K562 (cell line): ENCODE results near the gene FKBP7. TPM values are rescaled to one million over a fixed set of nuclear protein-coding genes. Genes with fewer than 3 reads are reported as not detected.

ENCODE experiments used
- AFF4 ChIP-seq: sonication (generic); formaldehyde crosslinking; IDR thresholded peaks from 2 replicates; pipeline ENCODE4 v1.8.0; 2023; ENCODE audit warnings: mild to moderate bottlenecking, missing genetic modification reagents
- CBX5 ChIP-seq: IDR thresholded peaks from 2 replicates; pipeline ENCODE4 v1.6.1; 2014; ENCODE audit warnings: low read depth, borderline replicate concordance
- CC2D1A ChIP-seq: fragments of 450-650 bp; IDR thresholded peaks from 2 replicates; pipeline ENCODE4 v1.6.1; 2017; ENCODE audit warnings: mild to moderate bottlenecking
- EHMT2 ChIP-seq: fragments of 450-650 bp; IDR thresholded peaks from 2 replicates; pipeline ENCODE4 v1.6.1; 2018; ENCODE audit warnings: antibody characterized with exemption
- EP300 ChIP-seq: IDR thresholded peaks from 2 replicates; pipeline ENCODE4 v1.6.1; 2012; ENCODE audit warnings: low read length, improper control_type of control experiment
- ETV5 ChIP-seq: sonication (generic); formaldehyde crosslinking; IDR thresholded peaks from 2 replicates; pipeline ENCODE4 v1.4.0; 2020; ENCODE audit warnings: low read depth, mild to moderate bottlenecking, missing genetic modification reagents
- GTF2E2 ChIP-seq: fragments of 200-800 bp; sonication (Bioruptor generic); IDR thresholded peaks from 2 replicates; pipeline ENCODE4 v1.6.1; 2016; ENCODE audit warnings: missing genetic modification characterization, missing compliant biosample characterization
- GTF2F1 ChIP-seq: IDR thresholded peaks from 2 replicates; pipeline ENCODE4 v1.6.1; 2011; ENCODE audit warnings: low read depth, low read length, improper control_type of control experiment
- KLF13 ChIP-seq: fragments of 450-650 bp; IDR thresholded peaks from 2 replicates; pipeline ENCODE4 v1.6.1; 2016; ENCODE audit warnings: missing genetic modification characterization, low read depth, mild to moderate bottlenecking, missing compliant biosample characterization, moderate library complexity, borderline replicate concordance
- POLR2B ChIP-seq: fragments of 450-650 bp; IDR thresholded peaks from 2 replicates; pipeline ENCODE4 v1.6.1; 2018; ENCODE audit warnings: low read depth; ENCODE audit not compliant: partially characterized antibody
- SMC3 ChIP-seq: conservative IDR thresholded peaks from 2 replicates; pipeline ENCODE4 v1.6.1; 2011; ENCODE audit warnings: low read depth, low read length, improper control_type of control experiment; ENCODE audit not compliant: insufficient read depth
- ZC3H8 ChIP-seq: fragments of 450-650 bp; IDR thresholded peaks from 2 replicates; pipeline ENCODE4 v1.6.1; 2017
- ZFP36 ChIP-seq: fragments of 150-350 bp; IDR thresholded peaks from 2 replicates; pipeline ENCODE4 v1.6.1; 2018; ENCODE audit warnings: low read length, low read depth; ENCODE audit not compliant: partially characterized antibody
- ZNF785 ChIP-seq: fragments of 250-450 bp; sonication (Bioruptor Pico); IDR thresholded peaks from 2 replicates; pipeline ENCODE4 v1.4.0; 2020; ENCODE audit warnings: mild to moderate bottlenecking
- ZNF79 ChIP-seq: fragments of 250-450 bp; sonication (Bioruptor Pico); IDR thresholded peaks from 2 replicates; pipeline ENCODE4 v1.4.0; 2020; ENCODE audit warnings: low read depth, mild to moderate bottlenecking, moderate library complexity
- polyA plus RNA-seq, 8 experiments: library from polyadenylated mRNA; depleted of rRNA in 4 of 8; stranded (reverse) in 5 of 8; unstranded in 3 of 8; fragments of >200 nt; fragmentation: Nextera tagmentation in 2 of 8; fragmentation: Illumina TruSeq in 1 of 8; extraction: Ambion mirVana in 2 of 8; extraction: Trizol in 1 of 8; gene quantifications; 2 replicates each; pipeline versions ENCODE4 v1.2.1 to v1.2.3, GENCODE V29; 2011 to 2014; ENCODE audit warnings: inconsistent platforms in 1 of 8, missing spikeins in 1 of 8
- total RNA-seq, 7 experiments: library from RNA; depleted of rRNA in 6 of 7; stranded (reverse); fragments of >200 nt in 6 of 7; fragmentation: Illumina TruSeq in 2 of 7; extraction: Trizol in 2 of 7; gene quantifications; 2 replicates each; pipeline versions ENCODE4 v1.2.1 to v1.2.3, GENCODE V29; 2011 to 2021; ENCODE audit warnings: low replicate concordance in 1 of 7
- TF ChIP-seq, protein P1 (sequence below), 2 experiments: IDR thresholded peaks in 1 of 2; conservative IDR thresholded peaks in 1 of 2; 2 replicates each; pipeline ENCODE4 v1.6.1; 2016; ENCODE audit warnings: low read depth in 2 of 2, mild to moderate bottlenecking in 1 of 2, missing compliant biosample characterization in 1 of 2, missing genetic modification characterization in 1 of 2, moderate library complexity in 1 of 2
- TF ChIP-seq, protein P2 (sequence below): fragments of 450-650 bp; IDR thresholded peaks from 2 replicates; pipeline ENCODE4 v1.6.1; 2016
- TF ChIP-seq, protein P3 (sequence below): fragments of 450-650 bp; formaldehyde crosslinking; IDR thresholded peaks from 2 replicates; pipeline ENCODE4 v1.4.0; 2020; ENCODE audit warnings: mild to moderate bottlenecking, moderate library complexity

FKBP7 gene
- total and polyA plus RNA-seq, 9 of the 15 experiments (the other 6 are each of a cell fraction or from before 2014, with no cell fraction given), result 6.1 to 23.2 (median 19.0) TPM

DNA sequence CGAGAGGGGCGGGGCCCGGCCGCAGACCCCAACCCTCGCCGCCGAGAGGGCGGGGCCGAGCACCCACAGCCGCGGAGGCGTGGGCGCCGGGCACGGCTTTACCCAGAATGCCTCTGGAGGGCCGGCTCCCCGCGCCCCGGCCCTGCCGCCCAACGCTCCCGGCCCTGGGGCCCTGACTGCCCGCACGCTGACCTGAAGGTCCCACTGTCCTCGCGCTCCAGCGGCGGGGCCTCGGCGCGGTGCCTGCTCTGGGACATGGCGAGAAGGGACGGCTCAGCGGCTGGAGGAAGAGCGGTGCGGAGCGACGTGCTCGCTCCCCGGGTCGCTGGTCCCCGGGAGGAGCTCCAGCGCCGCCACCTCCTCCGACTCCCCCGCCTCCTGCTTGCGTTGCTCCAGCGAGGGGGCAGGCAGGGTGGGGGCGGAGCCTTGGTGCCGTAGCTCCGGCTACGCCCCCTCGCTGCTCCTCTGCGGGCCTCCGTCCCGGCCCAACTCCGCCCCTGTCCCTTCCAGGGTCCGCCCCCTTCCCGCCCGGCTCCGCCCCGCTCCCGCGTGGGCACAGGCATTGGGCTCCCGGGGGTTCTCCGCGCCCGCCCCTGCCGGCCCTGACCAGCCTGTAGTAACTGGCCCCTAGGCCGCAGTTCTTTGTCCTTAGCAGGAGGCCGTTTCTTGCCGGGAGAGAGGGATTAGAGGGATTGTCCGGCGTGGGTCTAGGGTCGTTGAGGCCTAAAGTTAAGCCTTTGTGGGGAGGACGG lies 27.4 kb downstream of the FKBP7 start, which contains the start of the genes PJVK and PRKRA (continued):
- TF ChIP-seq ZFP36 (no peak), POLR2B (peak; percentile 92), ZC3H8 (no peak), GTF2E2 (tag) (peak; percentile 89), EHMT2 (no peak), CBX5 (peak; percentile 36; the same call in 1 of the 2 replicates), SMC3 (no peak), AFF4 (CRISPR knock-in tag) (no peak; the same call in none of the 2 replicates), ZNF79 (CRISPR knock-in tag) (no peak), EP300 (peak; percentile 11; the same call in 1 of the 2 replicates), ETV5 (CRISPR knock-in tag) (peak; percentile 50; the same call in 1 of the 2 replicates), ZNF785 (CRISPR knock-in tag) (no peak), CC2D1A (no peak; the same call in 1 of the 2 replicates), GTF2F1 (peak; percentile 79; the same call in 1 of the 2 replicates), KLF13 (peak; percentile 57)
- TF ChIP-seq, protein P1, sequence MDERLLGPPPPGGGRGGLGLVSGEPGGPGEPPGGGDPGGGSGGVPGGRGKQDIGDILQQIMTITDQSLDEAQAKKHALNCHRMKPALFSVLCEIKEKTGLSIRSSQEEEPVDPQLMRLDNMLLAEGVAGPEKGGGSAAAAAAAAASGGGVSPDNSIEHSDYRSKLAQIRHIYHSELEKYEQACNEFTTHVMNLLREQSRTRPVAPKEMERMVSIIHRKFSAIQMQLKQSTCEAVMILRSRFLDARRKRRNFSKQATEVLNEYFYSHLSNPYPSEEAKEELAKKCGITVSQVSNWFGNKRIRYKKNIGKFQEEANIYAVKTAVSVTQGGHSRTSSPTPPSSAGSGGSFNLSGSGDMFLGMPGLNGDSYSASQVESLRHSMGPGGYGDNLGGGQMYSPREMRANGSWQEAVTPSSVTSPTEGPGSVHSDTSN (CRISPR knock-in tag; IDR thresholded peaks at IDR 0.05; ENCODE audit: low read depth), result no peak
- TF ChIP-seq, protein P1 (tag; conservative IDR thresholded peaks at IDR 0.05; ENCODE audit: low read depth), result no peak
- TF ChIP-seq, protein P2, sequence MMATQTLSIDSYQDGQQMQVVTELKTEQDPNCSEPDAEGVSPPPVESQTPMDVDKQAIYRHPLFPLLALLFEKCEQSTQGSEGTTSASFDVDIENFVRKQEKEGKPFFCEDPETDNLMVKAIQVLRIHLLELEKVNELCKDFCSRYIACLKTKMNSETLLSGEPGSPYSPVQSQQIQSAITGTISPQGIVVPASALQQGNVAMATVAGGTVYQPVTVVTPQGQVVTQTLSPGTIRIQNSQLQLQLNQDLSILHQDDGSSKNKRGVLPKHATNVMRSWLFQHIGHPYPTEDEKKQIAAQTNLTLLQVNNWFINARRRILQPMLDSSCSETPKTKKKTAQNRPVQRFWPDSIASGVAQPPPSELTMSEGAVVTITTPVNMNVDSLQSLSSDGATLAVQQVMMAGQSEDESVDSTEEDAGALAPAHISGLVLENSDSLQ, result peak; percentile 36
- TF ChIP-seq, protein P3, sequence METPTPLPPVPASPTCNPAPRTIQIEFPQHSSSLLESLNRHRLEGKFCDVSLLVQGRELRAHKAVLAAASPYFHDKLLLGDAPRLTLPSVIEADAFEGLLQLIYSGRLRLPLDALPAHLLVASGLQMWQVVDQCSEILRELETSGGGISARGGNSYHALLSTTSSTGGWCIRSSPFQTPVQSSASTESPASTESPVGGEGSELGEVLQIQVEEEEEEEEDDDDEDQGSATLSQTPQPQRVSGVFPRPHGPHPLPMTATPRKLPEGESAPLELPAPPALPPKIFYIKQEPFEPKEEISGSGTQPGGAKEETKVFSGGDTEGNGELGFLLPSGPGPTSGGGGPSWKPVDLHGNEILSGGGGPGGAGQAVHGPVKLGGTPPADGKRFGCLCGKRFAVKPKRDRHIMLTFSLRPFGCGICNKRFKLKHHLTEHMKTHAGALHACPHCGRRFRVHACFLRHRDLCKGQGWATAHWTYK (CRISPR knock-in tag), result peak; percentile 81
